Uterus (tissue), 2 donors: ENCODE results near the gene AGBL2.

Experiments used
- CTCF ChIP-seq, 4 experiments: fragments of 200-600 bp in 2 of 4; fragments of 450-650 bp in 2 of 4; sonication (generic) in 2 of 4; IDR thresholded peaks; one replicate each; pipeline ENCODE4 v1.5.1; 2016 to 2019; ENCODE audit warnings: antibody characterized with exemption in 4 of 4, mild to moderate bottlenecking in 2 of 4, moderate library complexity in 1 of 4
- POLR2A ChIP-seq, 2 donors: fragments of 450-650 bp; IDR thresholded peaks; one replicate each; pipeline ENCODE4 v1.6.1; 2016; ENCODE audit warnings: antibody characterized with exemption in 2 of 2, mild to moderate bottlenecking in 1 of 2, moderate library complexity in 1 of 2

GRCh38 chr11:47688991-47689390 lies 26.2 kb downstream of the AGBL2 start:
- TF ChIP-seq CTCF (IDR thresholded peaks at IDR 0.05) (no peak), POLR2A (IDR thresholded peaks at IDR 0.05) (no peak)
